Measurements from ENCODE around the gene SORL1. TPM values are rescaled to one million over a fixed set of nuclear protein-coding genes. Genes with fewer than 3 reads are reported as not detected.

SORL1 gene
- total and polyA plus RNA-seq, 7 donors = 3.2 to 19.8 (median 12.2) TPM

DNA sequence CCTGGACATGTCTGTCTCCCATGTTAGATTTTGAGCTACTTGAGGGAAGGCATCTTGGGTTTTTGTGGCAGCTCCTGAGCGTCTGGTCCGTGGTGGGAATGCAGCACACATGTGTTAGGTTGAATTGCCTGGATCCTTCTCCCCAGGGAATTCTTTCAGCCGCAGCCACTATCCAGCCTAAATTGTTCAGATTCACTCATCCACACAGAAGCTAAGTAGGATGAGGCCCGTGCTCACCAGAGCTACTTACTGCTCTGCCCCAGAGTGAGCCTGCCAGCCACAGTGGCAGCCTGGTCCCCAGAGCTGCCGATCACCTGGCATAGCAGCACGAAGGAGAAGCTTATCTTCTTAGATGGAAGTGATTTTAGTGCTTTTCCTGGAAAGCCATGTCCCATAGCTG, 35.1 kb downstream of the SORL1 start:
- Histone ChIP-seq H3K9me3 (no peaks in the 10 kb centered on the region), H3K36me3 (no peaks in the 10 kb centered on the region), H3K27ac (peak overlapping the region in 1 of 4 donors; percentile 55), H3K4me1 (peaks cover 0 to 13% (median 6%) of the 10 kb centered on the region in 4 donors), H3K27me3 (no peaks in the 10 kb centered on the region), H3K4me3 (no peak overlapping the region)
- DNase-seq = no peak
- intact Hi-C loops (cut with DNase I) = no loop called here
- TF ChIP-seq POLR2AphosphoS5 (IDR thresholded peaks at IDR 0.05) = no peak
- TF ChIP-seq EP300 (IDR thresholded peaks at IDR 0.05) = no peak
- no peak for TF ChIP-seq CTCF (IDR thresholded peaks at IDR 0.05)
- no peak for TF ChIP-seq POLR2A (IDR thresholded peaks at IDR 0.05)
- WGBS, 2 donors = 78 to 82% methylated on average over 6 of the region's 6 CpGs

DNA sequence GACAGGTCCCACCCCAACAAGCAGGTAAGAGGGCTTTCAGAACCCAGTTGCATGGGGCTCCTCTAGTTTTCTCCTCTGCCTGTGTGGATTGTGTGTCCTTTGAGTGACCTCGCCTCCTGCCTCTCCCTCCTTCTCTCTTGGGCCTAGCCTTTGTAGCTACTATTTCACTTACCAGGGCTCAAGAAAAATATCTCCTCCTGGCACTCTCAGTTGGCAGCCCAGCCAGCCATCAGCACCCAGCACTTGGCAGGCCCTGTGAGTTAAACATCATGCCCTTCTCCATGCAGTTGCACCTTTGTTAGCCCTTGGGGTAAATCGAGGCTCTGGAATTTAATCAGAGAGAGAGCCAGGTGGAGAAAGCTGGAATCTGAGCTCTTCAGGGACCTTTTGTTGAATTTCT, 36.1 kb downstream of the SORL1 start:
- H3K4me1 ChIP-seq = peaks cover 0 to 13% (median 6%) of the 10 kb centered on the region in 4 donors
- no peak for TF ChIP-seq CTCF (IDR thresholded peaks at IDR 0.05)
- no peak for TF ChIP-seq POLR2A (IDR thresholded peaks at IDR 0.05)
- TF ChIP-seq EP300 (IDR thresholded peaks at IDR 0.05) = no peak
- no peak for TF ChIP-seq POLR2AphosphoS5 (IDR thresholded peaks at IDR 0.05)
- peak overlapping the region in 3 of 4 donors; percentile 32 to 55 (median 34) for H3K27ac ChIP-seq
- H3K36me3 ChIP-seq = no peaks in the 10 kb centered on the region
- H3K27me3 ChIP-seq = no peaks in the 10 kb centered on the region
- intact Hi-C loops (cut with DNase I) = no loop called here
- no peak for DNase-seq
- 89 to 96% methylated on average over 2 of the region's 2 CpGs for WGBS, 2 donors
- H3K4me3 ChIP-seq = no peak overlapping the region
- H3K9me3 ChIP-seq = no peaks in the 10 kb centered on the region

- Histone ChIP-seq H3K9me3 (no peaks in the 10 kb centered on the region), H3K4me1 (peaks cover 0 to 13% (median 6%) of the 10 kb centered on the region in 4 donors), H3K27me3 (no peaks in the 10 kb centered on the region), H3K27ac (peak overlapping the region in 2 of 4 donors; percentile 34 to 55), H3K4me3 (no peak overlapping the region), H3K36me3 (no peaks in the 10 kb centered on the region)
- TF ChIP-seq POLR2A (IDR thresholded peaks at IDR 0.05) (no peak), CTCF (IDR thresholded peaks at IDR 0.05) (no peak), POLR2AphosphoS5 (IDR thresholded peaks at IDR 0.05) (no peak), EP300 (IDR thresholded peaks at IDR 0.05) (no peak)
- WGBS, 2 donors = 82 to 85% methylated on average over 6 of the region's 6 CpGs
- intact Hi-C loops (cut with DNase I) = no loop called here
- no peak for DNase-seq
Observed at GRCh38 chr11:121488641-121489040, 36.5 kb downstream of the SORL1 start.

DNA sequence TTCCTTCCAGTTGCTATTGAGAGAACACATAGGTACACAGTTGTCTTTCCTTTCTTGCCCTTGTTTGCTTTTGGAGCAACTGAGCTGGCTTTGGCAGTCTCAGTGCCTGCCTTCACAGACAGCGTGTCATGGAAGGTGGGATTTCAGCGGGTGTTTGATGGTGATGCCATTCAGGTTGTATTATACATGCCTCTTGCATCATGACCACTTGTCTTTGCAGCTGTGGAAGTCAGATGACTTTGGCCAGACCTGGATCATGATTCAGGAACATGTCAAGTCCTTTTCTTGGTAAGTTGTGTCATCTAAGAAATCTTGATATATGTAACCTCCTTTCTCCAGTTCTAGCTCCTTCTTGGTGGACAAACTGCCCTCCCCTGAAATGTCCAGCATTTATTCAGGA, 37.7 kb downstream of the SORL1 start:
- 95 to 100% methylated on average over 2 of the region's 2 CpGs for WGBS, 2 donors
- TF ChIP-seq POLR2A (IDR thresholded peaks at IDR 0.05) = no peak
- no peak for TF ChIP-seq POLR2AphosphoS5 (IDR thresholded peaks at IDR 0.05)
- no peak for TF ChIP-seq EP300 (IDR thresholded peaks at IDR 0.05)
- TF ChIP-seq CTCF (IDR thresholded peaks at IDR 0.05) = no peak
- Histone ChIP-seq H3K4me3 (no peak overlapping the region), H3K36me3 (no peaks in the 10 kb centered on the region), H3K4me1 (peaks cover 0 to 13% (median 6%) of the 10 kb centered on the region in 4 donors), H3K9me3 (no peaks in the 10 kb centered on the region), H3K27me3 (no peaks in the 10 kb centered on the region), H3K27ac (no peak overlapping the region)
- intact Hi-C loops (cut with DNase I) = no loop called here
- DNase-seq = no peak
